IPS DF 6.9 (cell line): Measurements from ENCODE around the gene SREBF2.
"Not testable (repeated sequence)": the region's sequence is repeated elsewhere in the genome, so short reads cannot be mapped to it uniquely, and the experiment has no call there.

Source experiments
- DNase-seq: peaks from one replicate; pipeline ENCODE4 v3.0.0-alpha.2; 2013; ENCODE audit warnings: low read depth, low spot score
- H3K27ac ChIP-seq: one replicate; pipeline ENCODE4 v1.5.1; 2013; ENCODE audit warnings: low read length, control low read depth
- H3K27me3 ChIP-seq: 2 replicates; pipeline ENCODE4 v1.6.1; 2013; ENCODE audit warnings: mild to moderate bottlenecking, low read length; ENCODE audit not compliant: control insufficient read depth, insufficient read depth
- H3K36me3 ChIP-seq: 2 replicates; pipeline ENCODE4 v1.6.1; 2013; ENCODE audit warnings: low read length; ENCODE audit not compliant: control insufficient read depth, insufficient read depth
- H3K4me1 ChIP-seq: 2 replicates; pipeline ENCODE4 v1.6.1; 2013; ENCODE audit warnings: low read length; ENCODE audit not compliant: control insufficient read depth, insufficient read depth
- H3K4me3 ChIP-seq: 2 replicates; pipeline ENCODE4 v1.5.1; 2013; ENCODE audit warnings: mild to moderate bottlenecking, low read length
- H3K9me3 ChIP-seq: 2 replicates; pipeline ENCODE4 v1.6.1; 2013; ENCODE audit warnings: low read length, inconsistent platforms; ENCODE audit not compliant: control insufficient read depth, insufficient read depth
- WGBS: extraction: QIAGEN DNeasy Blood & Tissue Kit; methylation state at CpG from one replicate; pipeline ENCODE4 v1.1.7; 2013; ENCODE audit warnings: mixed read lengths, missing lambda C conversion rate; ENCODE audit not compliant: insufficient read length, insufficient coverage; 5-methylcytosine and 5-hydroxymethylcytosine counted together

The SREBF2 gene

GRCh38 chr22:41857155-41857859 lies 24.4 kb downstream of the SREBF2 start:
- no CpG with 5 or more reads among the region's 7 CpGs for WGBS
- H3K27me3 ChIP-seq: no peaks in the 10 kb centered on the region
- no peaks in the 10 kb centered on the region for H3K36me3 ChIP-seq
- H3K4me3 ChIP-seq: no peak overlapping the region
- peak; percentile 33 for DNase-seq
- no peak overlapping the region for H3K27ac ChIP-seq
- no peaks in the 10 kb centered on the region for H3K9me3 ChIP-seq
- H3K4me1 ChIP-seq: peaks cover 3% of the 10 kb centered on the region; the same call in 1 of the 2 replicates

GRCh38 chr22:41857860-41858199 lies 24.9 kb downstream of the SREBF2 start:
- Histone ChIP-seq H3K36me3 (no peaks in the 10 kb centered on the region), H3K4me3 (no peak overlapping the region), H3K9me3 (no peaks in the 10 kb centered on the region), H3K27me3 (no peaks in the 10 kb centered on the region), H3K27ac (no peak overlapping the region), H3K4me1 (0 out of 2 replicates have a peak, but pooled peaks cover 2% of the 10 kb centered on the region)
- no peak for DNase-seq

GRCh38 chr22:41862160-41862529 lies 29.2 kb downstream of the SREBF2 start:
- Histone ChIP-seq H3K27me3 (no peaks in the 10 kb centered on the region), H3K4me1 (no peaks in the 10 kb centered on the region), H3K4me3 (no peak overlapping the region), H3K9me3 (no peaks in the 10 kb centered on the region), H3K36me3 (peaks cover 8% of the 10 kb centered on the region), H3K27ac (no peak overlapping the region)
- DNase-seq: no peak
- WGBS: no CpG with 5 or more reads among the region's 4 CpGs

- Histone ChIP-seq H3K9me3 (no peaks in the 10 kb centered on the region), H3K4me3 (no peak overlapping the region), H3K27ac (no peak overlapping the region), H3K27me3 (no peaks in the 10 kb centered on the region), H3K36me3 (peaks cover 8% of the 10 kb centered on the region), H3K4me1 (no peaks in the 10 kb centered on the region)
- no peak for DNase-seq
- no CpG with 5 or more reads among the region's 11 CpGs for WGBS
These were observed 29.8 kb downstream of the SREBF2 start for GRCh38 chr22:41862530-41863266.

- Histone ChIP-seq H3K36me3 (peaks cover 12% of the 10 kb centered on the region), H3K4me3 (no peak overlapping the region), H3K27ac (no peak overlapping the region), H3K4me1 (no peaks in the 10 kb centered on the region), H3K27me3 (no peaks in the 10 kb centered on the region), H3K9me3 (no peaks in the 10 kb centered on the region)
- no peak for DNase-seq
- no CpG with 5 or more reads among the region's 2 CpGs for WGBS
These were observed 30.6 kb downstream of the SREBF2 start for GRCh38 chr22:41863472-41863871.

- Histone ChIP-seq H3K27me3 (no peaks in the 10 kb centered on the region), H3K4me3 (no peak overlapping the region; the same call in 1 of the 2 replicates), H3K9me3 (no peaks in the 10 kb centered on the region), H3K27ac (no peak overlapping the region), H3K4me1 (no peaks in the 10 kb centered on the region), H3K36me3 (peaks cover 28% of the 10 kb centered on the region)
- DNase-seq: no peak
- no CpG with 5 or more reads among the region's 10 CpGs for WGBS
These were observed 35.7 kb downstream of the SREBF2 start for GRCh38 chr22:41868556-41868955.

- H3K36me3 ChIP-seq: peaks cover 36% of the 10 kb centered on the region
- not testable (repeated sequence) for H3K27ac ChIP-seq, H3K27me3 ChIP-seq, DNase-seq, H3K4me3 ChIP-seq, H3K4me1 ChIP-seq, H3K9me3 ChIP-seq
- WGBS: no CpG with 5 or more reads among the region's 1 CpG
These were observed 37.2 kb downstream of the SREBF2 start for GRCh38 chr22:41870081-41870480.

- DNase-seq: no peak
- H3K9me3 ChIP-seq: no peaks in the 10 kb centered on the region
- no peaks in the 10 kb centered on the region for H3K27me3 ChIP-seq
- H3K4me1 ChIP-seq: no peaks in the 10 kb centered on the region
- H3K27ac ChIP-seq: no peak overlapping the region
- H3K4me3 ChIP-seq: no peak overlapping the region
- WGBS: no CpG with 5 or more reads among the region's 4 CpGs
- H3K36me3 ChIP-seq: peaks cover 40% of the 10 kb centered on the region
These were observed 37.9 kb downstream of the SREBF2 start for GRCh38 chr22:41870786-41871185.

GRCh38 chr22:41873391-41873790 lies 40.5 kb downstream of the SREBF2 start:
- Histone ChIP-seq H3K27ac (no peak overlapping the region), H3K36me3 (peaks cover 36% of the 10 kb centered on the region), H3K4me3 (no peak overlapping the region), H3K4me1 (no peaks in the 10 kb centered on the region), H3K9me3 (no peaks in the 10 kb centered on the region), H3K27me3 (no peaks in the 10 kb centered on the region)
- no CpG with 5 or more reads among the region's 5 CpGs for WGBS
- no peak for DNase-seq

- no peak overlapping the region for H3K27ac ChIP-seq
- H3K4me1 ChIP-seq: no peaks in the 10 kb centered on the region
- no CpG with 5 or more reads among the region's 2 CpGs for WGBS
- H3K36me3 ChIP-seq: peaks cover 31% of the 10 kb centered on the region
- no peak overlapping the region for H3K4me3 ChIP-seq
- H3K27me3 ChIP-seq: no peaks in the 10 kb centered on the region
- no peak for DNase-seq
- H3K9me3 ChIP-seq: no peaks in the 10 kb centered on the region
These were observed 41.2 kb downstream of the SREBF2 start for GRCh38 chr22:41874090-41874489.
